Hepatocyte (in vitro differentiated cells): ENCODE data around the gene GMPR. TPM values are rescaled to one million over a fixed set of nuclear protein-coding genes. Genes with fewer than 3 reads are reported as not detected.
A peak's percentile ranks its signal among the peaks of the same experiment; 100 is the strongest.

ENCODE experiments used
- DNase-seq: peaks from one replicate; pipeline ENCODE4 v3.0.0-alpha.2; 2016; ENCODE audit warnings: low spot score
- H2AFZ ChIP-seq: fragments of 200-600 bp; sonication (generic); 2 replicates; pipeline ENCODE4 v1.6.0; 2016; ENCODE audit warnings: antibody characterized with exemption, mild to moderate bottlenecking
- H3K27ac ChIP-seq: fragments of 200-600 bp; sonication (generic); 2 replicates; pipeline ENCODE4 v1.5.1; 2016; ENCODE audit warnings: mild to moderate bottlenecking
- H3K27me3 ChIP-seq: fragments of 200-600 bp; sonication (generic); 2 replicates; pipeline ENCODE4 v1.6.1; 2016
- H3K36me3 ChIP-seq: fragments of 200-600 bp; sonication (generic); replicated peaks from 2 replicates; pipeline ENCODE4 v1.5.1; 2016; ENCODE audit warnings: low read depth; ENCODE audit not compliant: insufficient read depth
- H3K4me1 ChIP-seq: fragments of 200-600 bp; sonication (generic); 2 replicates; pipeline ENCODE4 v1.5.1; 2016; ENCODE audit warnings: mild to moderate bottlenecking, moderate library complexity; ENCODE audit not compliant: insufficient read depth
- H3K4me2 ChIP-seq: fragments of 200-600 bp; sonication (generic); 2 replicates; pipeline ENCODE4 v1.6.0; 2016
- H3K4me3 ChIP-seq: fragments of 200-600 bp; sonication (generic); 2 replicates; pipeline ENCODE4 v1.5.1; 2016; ENCODE audit warnings: mild to moderate bottlenecking
- H3K79me2 ChIP-seq: fragments of 200-600 bp; sonication (generic); 2 replicates; pipeline ENCODE4 v1.6.0; 2017; ENCODE audit warnings: mild to moderate bottlenecking
- H3K9me2 ChIP-seq: fragments of 200-600 bp; sonication (generic); replicated peaks from 2 replicates; pipeline ENCODE4 v1.6.0; 2017; ENCODE audit warnings: mild to moderate bottlenecking; ENCODE audit not compliant: insufficient read depth
- H3K9me3 ChIP-seq: fragments of 200-600 bp; sonication (generic); 2 replicates; pipeline ENCODE4 v1.5.1; 2016; ENCODE audit warnings: low read depth, mild to moderate bottlenecking
- H4K20me1 ChIP-seq: fragments of 200-600 bp; sonication (generic); 2 replicates; pipeline ENCODE4 v1.6.0; 2016; ENCODE audit warnings: mild to moderate bottlenecking; ENCODE audit not compliant: insufficient read depth, poor library complexity, severe bottlenecking
- CTCF ChIP-seq: fragments of 200-600 bp; sonication (generic); IDR thresholded peaks from 2 replicates; pipeline ENCODE4 v1.5.1; 2016; ENCODE audit warnings: antibody characterized with exemption, mild to moderate bottlenecking; ENCODE audit not compliant: poor library complexity
- EZH2 ChIP-seq: fragments of 200-600 bp; sonication (generic); IDR thresholded peaks from 2 replicates; pipeline ENCODE4 v1.6.1; 2016; ENCODE audit warnings: antibody characterized with exemption, mild to moderate bottlenecking, borderline replicate concordance
- EZH2phosphoT487 ChIP-seq: fragments of 200-600 bp; sonication (generic); IDR thresholded peaks from one replicate; pipeline ENCODE4 v1.6.1; 2018; ENCODE audit warnings: antibody characterized with exemption, mild to moderate bottlenecking, low read depth, moderate library complexity; ENCODE audit not compliant: unreplicated experiment, severe bottlenecking
- whole genome bisulfite sequencing: methylation state at CpG from one replicate; pipeline ENCODE4 v1.1.6; 2016; ENCODE audit warnings: low lambda C conversion rate; ENCODE audit errors: missing lambda C conversion rate; 5-methylcytosine and 5-hydroxymethylcytosine counted together
- polyA plus RNA-seq: library from polyadenylated mRNA; unstranded; fragments of >200 nt; fragmentation: Nextera tagmentation; extraction: Ambion mirVana; gene quantifications from 2 replicates; pipeline ENCODE4 v1.2.1, GENCODE V29; 2016
- total RNA-seq: library from RNA; depleted of rRNA; stranded (reverse); fragments of >200 nt; gene quantifications from 2 replicates; pipeline ENCODE4 v1.2.3, GENCODE V29; 2014

GMPR gene
- total and polyA plus RNA-seq, 2 experiments from 2014 or later = 6.1 to 16.5 TPM

GRCh38 chr6:16284472-16284871, 46.1 kb downstream of the GMPR start:
- H2AFZ ChIP-seq = no peak overlapping the region
- no peaks in the 10 kb centered on the region for H3K27me3 ChIP-seq
- no peaks in the 10 kb centered on the region for H3K36me3 ChIP-seq
- no peaks in the 10 kb centered on the region for H4K20me1 ChIP-seq
- H3K4me2 ChIP-seq = no peak overlapping the region
- no peaks in the 10 kb centered on the region for H3K9me2 ChIP-seq
- 88% methylated on average over 14 of the region's 14 CpGs for WGBS
- no peak for TF ChIP-seq EZH2
- no peak for TF ChIP-seq CTCF
- no peak for TF ChIP-seq EZH2phosphoT487
- no peak overlapping the region for H3K27ac ChIP-seq
- H3K4me3 ChIP-seq = no peak overlapping the region
- no peaks in the 10 kb centered on the region for H3K4me1 ChIP-seq
- no peaks in the 10 kb centered on the region for H3K79me2 ChIP-seq
- DNase-seq = no peak
- no peaks in the 10 kb centered on the region for H3K9me3 ChIP-seq

- Histone ChIP-seq H3K79me2 (no peaks in the 10 kb centered on the region), H3K36me3 (no peaks in the 10 kb centered on the region), H3K4me1 (no peaks in the 10 kb centered on the region), H3K4me2 (no peak overlapping the region), H3K27ac (no peak overlapping the region), H3K9me2 (no peaks in the 10 kb centered on the region), H3K9me3 (no peaks in the 10 kb centered on the region), H4K20me1 (no peaks in the 10 kb centered on the region), H2AFZ (no peak overlapping the region), H3K4me3 (no peak overlapping the region), H3K27me3 (no peaks in the 10 kb centered on the region)
- TF ChIP-seq EZH2phosphoT487 (no peak), CTCF (no peak), EZH2 (no peak)
- WGBS = 86% methylated on average over 11 of the region's 11 CpGs
- no peak for DNase-seq
Measured at GRCh38 chr6:16285467-16286150, 47.2 kb downstream of the GMPR start.

- Histone ChIP-seq H4K20me1 (no peaks in the 10 kb centered on the region), H3K27ac (no peak overlapping the region), H3K4me3 (no peak overlapping the region), H3K36me3 (no peaks in the 10 kb centered on the region), H3K9me3 (no peaks in the 10 kb centered on the region), H2AFZ (no peak overlapping the region), H3K4me2 (peak overlapping the region; percentile 43), H3K4me1 (no peaks in the 10 kb centered on the region), H3K27me3 (no peaks in the 10 kb centered on the region), H3K79me2 (no peaks in the 10 kb centered on the region), H3K9me2 (no peaks in the 10 kb centered on the region)
- 48% methylated on average over 13 of the region's 15 CpGs for WGBS
- DNase-seq = peak; percentile 75
- TF ChIP-seq EZH2 (no peak), CTCF (peak; percentile 64)
Measured at GRCh38 chr6:16286151-16286522, 47.8 kb downstream of the GMPR start.
